Cardiac muscle cell (in vitro differentiated cells and primary cell): Measurements from ENCODE around the gene HOXD8. TPM values are rescaled to one million over a fixed set of nuclear protein-coding genes. Genes with fewer than 3 reads are reported as not detected.

Experiments used
- DNase-seq, 2 donors: peaks; one replicate each; pipeline versions ENCODE4 v3.0.0 to v3.0.0-alpha.2; 2010 to 2017; ENCODE audit warnings: low read depth in 1 of 2, low spot score in 1 of 2
- H3K27ac ChIP-seq: fragments of 200-600 bp; sonication (generic); 2 replicates; pipeline ENCODE4 v1.5.1; 2016
- H3K27me3 ChIP-seq: fragments of 200-600 bp; sonication (generic); 2 replicates; pipeline ENCODE4 v1.6.0; 2016; ENCODE audit warnings: control low read depth
- H3K36me3 ChIP-seq: fragments of 200-600 bp; sonication (generic); 2 replicates; pipeline ENCODE4 v1.5.1; 2016; ENCODE audit warnings: control low read depth
- H3K4me1 ChIP-seq: fragments of 200-600 bp; sonication (generic); 2 replicates; pipeline ENCODE4 v1.8.1; 2017; ENCODE audit warnings: low read depth, mild to moderate bottlenecking, mixed run types
- H3K4me3 ChIP-seq: fragments of 200-600 bp; sonication (generic); 2 replicates; pipeline ENCODE4 v1.5.1; 2016; ENCODE audit warnings: mild to moderate bottlenecking
- H3K9me3 ChIP-seq: fragments of 200-600 bp; sonication (generic); 2 replicates; pipeline ENCODE4 v1.5.1; 2017; ENCODE audit warnings: low read depth, mild to moderate bottlenecking, control low read depth
- polyA plus RNA-seq: library from polyadenylated mRNA; unstranded; fragments of >200 nt; fragmentation: Nextera tagmentation; extraction: Ambion mirVana; gene quantifications from 2 replicates; pipeline ENCODE4 v1.2.1, GENCODE V29; 2016
- total RNA-seq: library from RNA; depleted of rRNA; stranded (reverse); fragments of >200 nt; gene quantifications from 2 replicates; pipeline ENCODE4 v1.2.3, GENCODE V29; 2016
- TF ChIP-seq, protein P1 (sequence below): IDR thresholded peaks from 2 replicates; pipeline ENCODE4 v1.5.1; 2012; ENCODE audit warnings: low read depth, mild to moderate bottlenecking, low read length

The HOXD8 gene
- total and polyA plus RNA-seq, 2 experiments from 2014 or later = not detected

DNA sequence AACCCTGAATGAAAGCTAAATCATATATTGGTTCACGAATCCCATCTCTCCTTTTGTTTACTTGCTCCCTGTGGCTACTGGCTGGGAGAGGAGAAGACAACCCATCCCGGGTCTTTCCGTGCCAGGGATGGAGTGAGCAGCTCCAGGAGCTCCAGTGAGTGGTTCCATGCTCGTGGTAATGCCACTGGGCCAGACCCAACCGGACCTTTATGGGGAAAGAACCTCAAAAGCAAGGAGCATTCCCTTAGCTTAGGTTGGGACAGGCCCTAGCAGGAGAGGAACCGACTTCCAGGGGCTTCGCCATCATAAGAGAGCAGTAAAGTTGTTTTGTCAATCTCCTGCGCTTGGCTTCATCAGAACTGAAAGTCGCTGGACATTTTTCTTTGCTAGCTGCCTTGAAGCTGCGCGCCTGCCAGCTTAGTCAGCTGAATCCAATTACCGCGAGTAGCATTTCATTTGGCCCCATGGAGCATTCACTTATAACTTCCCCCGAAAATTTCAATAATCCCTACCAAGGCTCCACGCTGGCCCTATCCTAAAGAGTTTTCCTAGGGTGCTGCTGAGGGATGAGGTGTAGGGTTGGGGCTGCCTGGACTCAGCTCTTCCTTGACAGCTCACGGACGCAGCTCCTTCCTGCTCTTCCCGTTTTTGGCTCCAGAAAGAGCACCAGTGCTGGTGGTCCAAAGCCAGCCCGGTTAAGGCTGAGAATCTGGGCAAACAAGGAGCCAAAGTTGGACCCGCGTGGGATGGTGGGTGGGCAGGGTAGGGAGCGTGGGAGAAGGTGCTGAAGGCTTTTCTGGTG is 32.5 kb downstream of the HOXD8 start:
- Histone ChIP-seq H3K4me3 (no peak overlapping the region), H3K4me1 (peaks cover 10% of the 10 kb centered on the region), H3K36me3 (no peaks in the 10 kb centered on the region), H3K27me3 (peaks cover 100% of the 10 kb centered on the region), H3K9me3 (no peaks in the 10 kb centered on the region), H3K27ac (no peak overlapping the region)
- peak in 1 of 2 donors; percentile 25 for DNase-seq
- TF ChIP-seq, protein P1, sequence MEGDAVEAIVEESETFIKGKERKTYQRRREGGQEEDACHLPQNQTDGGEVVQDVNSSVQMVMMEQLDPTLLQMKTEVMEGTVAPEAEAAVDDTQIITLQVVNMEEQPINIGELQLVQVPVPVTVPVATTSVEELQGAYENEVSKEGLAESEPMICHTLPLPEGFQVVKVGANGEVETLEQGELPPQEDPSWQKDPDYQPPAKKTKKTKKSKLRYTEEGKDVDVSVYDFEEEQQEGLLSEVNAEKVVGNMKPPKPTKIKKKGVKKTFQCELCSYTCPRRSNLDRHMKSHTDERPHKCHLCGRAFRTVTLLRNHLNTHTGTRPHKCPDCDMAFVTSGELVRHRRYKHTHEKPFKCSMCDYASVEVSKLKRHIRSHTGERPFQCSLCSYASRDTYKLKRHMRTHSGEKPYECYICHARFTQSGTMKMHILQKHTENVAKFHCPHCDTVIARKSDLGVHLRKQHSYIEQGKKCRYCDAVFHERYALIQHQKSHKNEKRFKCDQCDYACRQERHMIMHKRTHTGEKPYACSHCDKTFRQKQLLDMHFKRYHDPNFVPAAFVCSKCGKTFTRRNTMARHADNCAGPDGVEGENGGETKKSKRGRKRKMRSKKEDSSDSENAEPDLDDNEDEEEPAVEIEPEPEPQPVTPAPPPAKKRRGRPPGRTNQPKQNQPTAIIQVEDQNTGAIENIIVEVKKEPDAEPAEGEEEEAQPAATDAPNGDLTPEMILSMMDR = no peak

DNA sequence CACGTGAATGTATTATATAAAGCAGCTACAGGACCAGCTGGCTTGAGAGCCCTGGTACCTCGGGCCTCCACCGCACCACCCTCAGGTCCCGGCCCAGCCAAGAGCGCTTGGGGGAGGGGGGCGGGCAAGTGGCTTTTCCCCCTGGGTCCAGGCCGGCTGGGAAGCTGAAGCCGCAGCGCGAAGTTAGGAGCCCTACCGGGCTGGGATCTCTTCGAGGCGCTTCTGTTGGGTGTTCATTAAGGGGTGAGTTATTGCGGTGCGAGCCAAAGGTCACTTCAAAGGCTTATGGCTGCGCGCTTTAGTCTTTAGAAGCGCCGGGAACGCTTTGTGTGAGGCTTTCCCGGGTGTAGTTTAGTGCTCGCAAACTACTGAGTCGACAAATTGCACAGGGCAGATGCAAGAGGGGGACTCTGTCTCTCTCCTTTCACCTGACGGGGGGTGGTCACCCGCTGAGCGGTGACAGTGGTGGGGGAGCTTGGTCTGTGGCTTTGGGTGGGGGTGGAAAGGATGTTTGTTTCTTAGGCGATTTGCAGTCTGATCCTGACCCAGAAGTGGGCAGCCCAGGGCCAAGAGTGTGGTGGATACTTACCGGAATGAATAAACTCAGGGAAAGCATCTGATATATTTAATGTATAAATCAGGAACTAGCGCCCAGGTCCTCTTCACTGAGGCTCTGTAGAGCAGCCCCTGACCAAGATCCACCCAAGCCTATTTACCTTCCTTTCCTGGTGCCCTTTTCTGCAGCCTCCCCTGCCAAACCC is 33.6 kb downstream of the HOXD8 start:
- DNase-seq = no peak
- H3K4me3 ChIP-seq = no peak overlapping the region

DNA sequence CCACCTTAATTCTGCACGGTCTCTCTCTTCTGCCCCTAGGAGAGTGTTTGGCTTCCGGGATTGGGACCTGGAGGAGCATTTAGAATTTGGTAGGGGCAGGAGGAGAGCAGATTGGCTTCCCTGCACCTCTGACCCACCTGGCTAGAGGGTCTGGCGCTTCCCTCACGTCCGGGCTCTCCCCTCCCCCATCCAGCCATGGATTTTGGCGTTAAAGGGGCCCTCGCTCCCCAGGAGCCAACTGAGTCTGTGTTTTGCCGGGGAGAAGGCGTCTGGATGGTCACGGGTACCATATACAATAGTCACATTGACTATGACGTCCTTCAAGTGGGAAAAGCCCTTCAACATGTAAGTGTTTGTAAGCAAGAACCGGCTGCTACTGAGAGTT is 34.2 kb downstream of the HOXD8 start:
- Histone ChIP-seq H3K27me3 (peaks cover 100% of the 10 kb centered on the region), H3K36me3 (no peaks in the 10 kb centered on the region), H3K27ac (no peak overlapping the region), H3K9me3 (no peaks in the 10 kb centered on the region), H3K4me1 (no peaks in the 10 kb centered on the region), H3K4me3 (no peak overlapping the region)
- DNase-seq = no peak
- TF ChIP-seq, protein P1 = no peak

More for the DNA sequence above, 33.6 kb downstream of the HOXD8 start:
- Histone ChIP-seq H3K9me3 (no peaks in the 10 kb centered on the region), H3K36me3 (no peaks in the 10 kb centered on the region), H3K27me3 (peaks cover 100% of the 10 kb centered on the region), H3K27ac (no peak overlapping the region), H3K4me1 (peaks cover under 1% of the 10 kb centered on the region)
- TF ChIP-seq, protein P1 = no peak

DNA sequence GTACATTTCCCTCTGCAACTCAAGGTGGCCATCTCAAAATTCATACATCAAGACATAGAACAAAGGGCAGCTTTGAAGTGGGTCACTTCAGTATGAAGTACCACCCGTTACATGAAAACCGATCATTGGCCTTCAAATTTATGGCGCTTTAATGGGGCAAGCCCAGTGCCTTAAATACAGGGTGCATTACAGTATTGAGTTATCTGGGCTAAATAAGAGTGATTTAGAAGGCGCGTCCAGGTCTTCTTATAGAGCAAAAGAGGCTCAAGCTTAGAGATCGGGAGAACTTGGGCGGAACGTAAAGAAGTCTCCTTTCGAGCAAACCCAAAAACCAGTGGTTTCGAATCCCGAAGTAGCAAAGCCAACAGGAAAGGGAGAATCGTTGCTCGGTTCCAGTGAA is 34.7 kb downstream of the HOXD8 start:
- H3K4me3 ChIP-seq = no peak overlapping the region
- H3K27ac ChIP-seq = no peak overlapping the region
- H3K36me3 ChIP-seq = no peaks in the 10 kb centered on the region
- H3K27me3 ChIP-seq = peaks cover 100% of the 10 kb centered on the region
- TF ChIP-seq, protein P1 = no peak
- H3K4me1 ChIP-seq = no peaks in the 10 kb centered on the region
- DNase-seq = no peak
- no peaks in the 10 kb centered on the region for H3K9me3 ChIP-seq

DNA sequence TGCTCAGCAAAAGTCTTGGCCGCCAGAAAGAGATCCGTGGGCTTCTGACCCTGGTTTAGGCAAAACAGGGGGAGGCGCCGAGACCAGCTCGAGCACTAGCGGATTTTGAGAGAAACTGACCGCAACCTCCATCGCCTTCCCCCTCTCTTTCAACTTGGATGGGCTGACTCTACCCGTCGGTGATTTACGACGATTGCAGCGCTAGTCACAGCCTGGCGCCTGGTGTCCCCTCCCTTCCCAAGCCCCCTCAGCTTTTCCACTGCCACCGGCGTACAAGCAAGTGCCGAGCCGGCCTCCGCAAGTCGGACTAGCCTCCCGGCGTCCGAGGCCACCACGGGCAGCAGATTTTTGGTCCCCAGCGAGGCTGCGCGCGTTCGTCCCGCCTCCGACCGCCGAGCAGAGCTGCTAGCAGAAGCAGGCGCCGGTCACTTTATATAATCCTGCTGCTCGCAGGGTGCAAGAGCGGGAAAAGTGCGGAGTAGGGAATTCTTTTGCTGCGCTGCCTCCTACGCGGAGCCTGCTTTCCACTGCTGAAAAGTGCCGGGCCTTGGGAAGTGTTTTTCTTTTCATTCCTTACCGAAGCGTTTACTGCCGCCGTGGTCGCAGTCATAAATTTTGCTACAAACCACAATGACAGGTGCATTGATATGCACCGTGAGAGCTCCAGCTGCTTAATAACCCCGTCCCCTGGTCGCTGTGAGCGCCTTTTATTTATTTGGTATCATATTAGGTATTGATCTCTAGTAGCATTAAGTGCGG is 35.3 kb downstream of the HOXD8 start:
- H3K4me1 ChIP-seq = no peaks in the 10 kb centered on the region
- peaks cover 100% of the 10 kb centered on the region for H3K27me3 ChIP-seq
- no peak overlapping the region for H3K4me3 ChIP-seq
- no peaks in the 10 kb centered on the region for H3K9me3 ChIP-seq
- no peaks in the 10 kb centered on the region for H3K36me3 ChIP-seq
- no peak overlapping the region for H3K27ac ChIP-seq
- no peak for DNase-seq
- TF ChIP-seq, protein P1 = no peak
